ENCODE measurements around the gene GMPR2. TPM values are rescaled to one million over a fixed set of nuclear protein-coding genes. Genes with fewer than 3 reads are reported as not detected.

The GMPR2 gene
- total RNA-seq, 2 experiments from 2014 or later, result 67.2 to 68.4 TPM

- H3K4me3 Mint-ChIP-seq, result no peak overlapping the region
- peaks cover 3% of the 10 kb centered on the region for H3K36me3 Mint-ChIP-seq (ENCODE audit: low read depth)
- H3K27ac Mint-ChIP-seq, result no peak overlapping the region
- no peak for DNase-seq
- no peaks in the 10 kb centered on the region for H3K9me3 Mint-ChIP-seq (ENCODE audit: insufficient read depth)
- CTCF ChIA-PET, result interaction anchor here (0.8 to 1.6 kb wide), 4 partner anchors 9 to 46 kb away, joined by 3 to 5 read pairs (median 4); partner anchors contain the start of genes CIDEB, RABGGTA and TINF2
- no peaks in the 10 kb centered on the region for H3K4me1 Mint-ChIP-seq (ENCODE audit: low read depth)
- H3K27me3 Mint-ChIP-seq (ENCODE audit: low read depth), result no peaks in the 10 kb centered on the region
- ATAC-seq, result no peak
- POLR2A ChIA-PET, result interaction anchor here (1.5 kb wide), 2 partner anchors 9 to 10 kb away, joined by 4 to 5 read pairs; partner anchors contain the start of gene RABGGTA
Measured at GRCh38 chr14:24261256-24261968, 28.7 kb downstream of the GMPR2 start.

GRCh38 chr14:24261969-24262327 is 29.2 kb downstream of the GMPR2 start:
- H3K4me3 Mint-ChIP-seq, result no peak overlapping the region
- peaks cover 8% of the 10 kb centered on the region for H3K36me3 Mint-ChIP-seq (ENCODE audit: low read depth)
- no peak for DNase-seq
- no peak for ATAC-seq
- H3K27ac Mint-ChIP-seq, result no peak overlapping the region
- ChIA-PET CTCF (interaction anchor here (0.7 to 1.6 kb wide), 6 partner anchors 9 to 46 kb away, joined by 3 to 5 read pairs (median 4); partner anchors contain the start of genes CIDEB, MDP1, RABGGTA and TINF2), POLR2A (interaction anchor here (1.1 to 1.5 kb wide), 3 partner anchors 9 to 15 kb away, joined by 4 to 5 read pairs (median 4); partner anchors contain the start of gene RABGGTA)
- H3K9me3 Mint-ChIP-seq (ENCODE audit: insufficient read depth), result no peaks in the 10 kb centered on the region
- no peaks in the 10 kb centered on the region for H3K27me3 Mint-ChIP-seq (ENCODE audit: low read depth)
- no peaks in the 10 kb centered on the region for H3K4me1 Mint-ChIP-seq (ENCODE audit: low read depth)

- Mint-ChIP-seq H3K27me3 (ENCODE audit: low read depth) (no peaks in the 10 kb centered on the region), H3K36me3 (ENCODE audit: low read depth) (peaks cover 14% of the 10 kb centered on the region), H3K4me1 (ENCODE audit: low read depth) (no peaks in the 10 kb centered on the region), H3K27ac (no peak within 1 kb of the TSS), H3K9me3 (ENCODE audit: insufficient read depth) (no peaks in the 10 kb centered on the region), H3K4me3 (no peak within 1 kb of the TSS)
- ATAC-seq, result no peak
- no peak for DNase-seq
- ChIA-PET POLR2A (interaction anchor here (1.1 to 1.5 kb wide), 3 partner anchors 8 to 16 kb away, joined by 4 to 5 read pairs (median 4); partner anchors contain the start of gene RABGGTA), CTCF (interaction anchor here (0.9 to 1.6 kb wide), 5 partner anchors 8 to 47 kb away, joined by 3 to 5 read pairs (median 4); partner anchors contain the start of genes CIDEB, MDP1 and RABGGTA)
Measured at GRCh38 chr14:24262821-24263733, 30.3 kb downstream of the GMPR2 start, which contains the start of gene TGM1. TSS of gene TGM1 (minus strand) at chr14:24263177. CDS start at chr14:24262352, 825 bp downstream.

- ChIA-PET POLR2A (no interaction called here), CTCF (interaction anchor here (0.9 kb wide), 1 partner anchor 44 kb away, joined by 3 read pairs; the partner anchor contains the start of gene CIDEB)
- Mint-ChIP-seq H3K27ac (no peak overlapping the region), H3K4me3 (no peak overlapping the region), H3K9me3 (ENCODE audit: insufficient read depth) (no peaks in the 10 kb centered on the region), H3K4me1 (ENCODE audit: low read depth) (no peaks in the 10 kb centered on the region), H3K36me3 (ENCODE audit: low read depth) (peaks cover 16% of the 10 kb centered on the region), H3K27me3 (ENCODE audit: low read depth) (no peaks in the 10 kb centered on the region)
- no peak for DNase-seq
- no peak for ATAC-seq
Measured at GRCh38 chr14:24263848-24264247, 31.1 kb downstream of the GMPR2 start.

GRCh38 chr14:24264298-24264697 is 31.6 kb downstream of the GMPR2 start:
- H3K36me3 Mint-ChIP-seq (ENCODE audit: low read depth), result peaks cover 18% of the 10 kb centered on the region
- DNase-seq (no peak), ATAC-seq (no peak)
- H3K27ac Mint-ChIP-seq, result no peak overlapping the region
- H3K4me1 Mint-ChIP-seq (ENCODE audit: low read depth), result peaks cover 3% of the 10 kb centered on the region
- CTCF ChIA-PET, result interaction anchor here (1.4 kb wide), 1 partner anchor 69 kb away, joined by 3 read pairs; no protein-coding TSS in a partner anchor
- H3K9me3 Mint-ChIP-seq (ENCODE audit: insufficient read depth), result no peaks in the 10 kb centered on the region
- POLR2A ChIA-PET, result no interaction called here
- H3K4me3 Mint-ChIP-seq, result no peak overlapping the region
- no peaks in the 10 kb centered on the region for H3K27me3 Mint-ChIP-seq (ENCODE audit: low read depth)

GRCh38 chr14:24266344-24267244 is 33.9 kb downstream of the GMPR2 start:
- DNase-seq, result no peak
- Mint-ChIP-seq H3K9me3 (ENCODE audit: insufficient read depth) (no peaks in the 10 kb centered on the region), H3K36me3 (ENCODE audit: low read depth) (peaks cover 21% of the 10 kb centered on the region), H3K4me3 (no peak overlapping the region), H3K27ac (no peak overlapping the region), H3K27me3 (ENCODE audit: low read depth) (no peaks in the 10 kb centered on the region), H3K4me1 (ENCODE audit: low read depth) (peaks cover 17% of the 10 kb centered on the region)
- POLR2A ChIA-PET, result interaction anchor here (0.9 to 1.0 kb wide), 2 partner anchors 16 to 24 kb away, joined by 3 read pairs; partner anchors contain the start of gene TINF2
- no peak for ATAC-seq
- CTCF ChIA-PET, result interaction anchor here (1.8 to 1.9 kb wide), 2 partner anchors 24 to 30 kb away, joined by 5 to 9 read pairs; partner anchors contain the start of gene TINF2

- Mint-ChIP-seq H3K27me3 (ENCODE audit: low read depth) (no peaks in the 10 kb centered on the region), H3K4me3 (no peak overlapping the region), H3K36me3 (ENCODE audit: low read depth) (peaks cover 21% of the 10 kb centered on the region), H3K27ac (no peak overlapping the region), H3K9me3 (ENCODE audit: insufficient read depth) (no peaks in the 10 kb centered on the region), H3K4me1 (ENCODE audit: low read depth) (peaks cover 26% of the 10 kb centered on the region)
- CTCF ChIA-PET, result interaction anchor here (1.9 kb wide), 1 partner anchor 29 kb away, joined by 5 read pairs; no protein-coding TSS in a partner anchor
- DNase-seq, result no peak
- ATAC-seq, result no peak
- POLR2A ChIA-PET, result interaction anchor here (1.0 to 5.0 kb wide), 2 partner anchors 20 to 25 kb away, joined by 3 to 48 read pairs; partner anchors contain the start of gene TINF2
Measured at GRCh38 chr14:24267516-24267915, 34.8 kb downstream of the GMPR2 start.

- H3K27ac Mint-ChIP-seq, result no peak overlapping the region
- ChIA-PET CTCF (interaction anchor here (1.9 to 8.7 kb wide), 2 partner anchors 26 to 29 kb away, joined by 5 to 98 read pairs; partner anchors contain the start of gene TINF2), POLR2A (interaction anchor here (1.3 to 5.0 kb wide), 2 partner anchors 21 to 26 kb away, joined by 3 to 48 read pairs; partner anchors contain the start of gene TINF2)
- no peak for DNase-seq
- no peak for ATAC-seq
- H3K36me3 Mint-ChIP-seq (ENCODE audit: low read depth), result peaks cover 21% of the 10 kb centered on the region
- peaks cover 33% of the 10 kb centered on the region for H3K4me1 Mint-ChIP-seq (ENCODE audit: low read depth)
- no peak overlapping the region for H3K4me3 Mint-ChIP-seq
- no peaks in the 10 kb centered on the region for H3K9me3 Mint-ChIP-seq (ENCODE audit: insufficient read depth)
- no peaks in the 10 kb centered on the region for H3K27me3 Mint-ChIP-seq (ENCODE audit: low read depth)
Measured at GRCh38 chr14:24268225-24268624, 35.5 kb downstream of the GMPR2 start.

GRCh38 chr14:24269368-24269767 is 36.6 kb downstream of the GMPR2 start:
- CTCF ChIA-PET, result interaction anchor here (3.2 to 8.7 kb wide), 5 partner anchors 12 to 29 kb away, joined by 16 to 98 read pairs (median 54); partner anchors contain the start of genes DHRS1, NOP9 and TINF2
- ATAC-seq (no peak), DNase-seq (no peak)
- H3K27ac Mint-ChIP-seq, result no peak overlapping the region
- POLR2A ChIA-PET, result interaction anchor here (0.7 to 5.0 kb wide), 4 partner anchors 22 to 54 kb away, joined by 3 to 48 read pairs (median 4); partner anchors contain the start of genes MDP1 and TINF2
- H3K27me3 Mint-ChIP-seq (ENCODE audit: low read depth), result no peaks in the 10 kb centered on the region
- no peak overlapping the region for H3K4me3 Mint-ChIP-seq
- H3K4me1 Mint-ChIP-seq (ENCODE audit: low read depth), result peaks cover 45% of the 10 kb centered on the region
- H3K9me3 Mint-ChIP-seq (ENCODE audit: insufficient read depth), result no peaks in the 10 kb centered on the region
- peaks cover 21% of the 10 kb centered on the region for H3K36me3 Mint-ChIP-seq (ENCODE audit: low read depth)

GRCh38 chr14:24269910-24270536 is 37.3 kb downstream of the GMPR2 start:
- peaks cover 46% of the 10 kb centered on the region for H3K4me1 Mint-ChIP-seq (ENCODE audit: low read depth)
- no peak for ATAC-seq
- H3K27me3 Mint-ChIP-seq (ENCODE audit: low read depth), result no peaks in the 10 kb centered on the region
- POLR2A ChIA-PET, result interaction anchor here (0.7 to 5.0 kb wide), 9 partner anchors 13 to 160 kb away, joined by 3 to 48 read pairs (median 13); partner anchors contain the start of genes CBLN3, CHMP4A, DHRS1 and KHNYN
- peak overlapping the region; percentile 91 for H3K27ac Mint-ChIP-seq
- no peak for DNase-seq
- peak overlapping the region; percentile 90 for H3K4me3 Mint-ChIP-seq
- CTCF ChIA-PET, result interaction anchor here (1.3 to 8.7 kb wide), 9 partner anchors 8 to 156 kb away, joined by 4 to 98 read pairs (median 24); partner anchors contain the start of genes CIDEB, DCAF11, DHRS1 and NOP9
- H3K36me3 Mint-ChIP-seq (ENCODE audit: low read depth), result peaks cover 21% of the 10 kb centered on the region
- H3K9me3 Mint-ChIP-seq (ENCODE audit: insufficient read depth), result no peaks in the 10 kb centered on the region
